Parathyroid adenoma (tissue), 2 donors: ENCODE data around the gene ANKRD18B.
A peak's percentile ranks its signal among the peaks of the same experiment; 100 is the strongest.
"Not testable (repeated sequence)": the region's sequence is repeated elsewhere in the genome, so short reads cannot be mapped to it uniquely, and the experiment has no call there.

Experiments used
- H2AFZ ChIP-seq: fragments of 300-600 bp; sonication (generic); one replicate; pipeline ENCODE4 v1.7.0; 2017; ENCODE audit warnings: antibody characterized with exemption, mild to moderate bottlenecking
- H3K27ac ChIP-seq: fragments of 300-600 bp; sonication (generic); one replicate; pipeline ENCODE4 v1.7.0; 2017
- H3K27me3 ChIP-seq: fragments of 300-600 bp; sonication (generic); one replicate; pipeline ENCODE4 v1.7.0; 2017; ENCODE audit warnings: low read length; ENCODE audit not compliant: control insufficient read depth, insufficient read depth
- H3K36me3 ChIP-seq: fragments of 300-600 bp; sonication (generic); one replicate; pipeline ENCODE4 v1.7.0; 2017; ENCODE audit warnings: low read length; ENCODE audit not compliant: control insufficient read depth, insufficient read depth
- H3K4me1 ChIP-seq: fragments of 300-600 bp; sonication (generic); one replicate; pipeline ENCODE4 v1.7.0; 2017; ENCODE audit warnings: control low read depth
- H3K4me2 ChIP-seq: fragments of 300-600 bp; sonication (generic); one replicate; pipeline ENCODE4 v1.7.0; 2017; ENCODE audit warnings: low read length
- H3K4me3 ChIP-seq: fragments of 300-600 bp; sonication (generic); one replicate; pipeline ENCODE4 v1.7.0; 2017; ENCODE audit warnings: low read depth, low read length
- H3K79me2 ChIP-seq: fragments of 300-600 bp; sonication (generic); one replicate; pipeline ENCODE4 v1.7.0; 2017; ENCODE audit warnings: control low read depth
- H3K9ac ChIP-seq: fragments of 300-600 bp; sonication (generic); one replicate; pipeline ENCODE4 v1.7.0; 2017; ENCODE audit warnings: mild to moderate bottlenecking
- H3K9me3 ChIP-seq: fragments of 300-600 bp; sonication (generic); one replicate; pipeline ENCODE4 v1.7.0; 2017; ENCODE audit warnings: low read length; ENCODE audit not compliant: control insufficient read depth
- CTCF ChIP-seq: fragments of 300-600 bp; sonication (generic); IDR thresholded peaks from one replicate; pipeline ENCODE4 v1.7.0; 2017; ENCODE audit warnings: antibody characterized with exemption, mild to moderate bottlenecking
- donor health status: primary hyperparathyroidism.

Gene ANKRD18B

GRCh38 chr9:33523397-33524305, at the start of gene ANKRD18B:
TSS of gene ANKRD18B (plus strand) at chr9:33524251. CDS start at chr9:33524490, 239 bp downstream.
- H3K27me3 ChIP-seq, H3K4me1 ChIP-seq, H3K79me2 ChIP-seq, H3K27ac ChIP-seq, H3K36me3 ChIP-seq, H3K9me3 ChIP-seq, H3K9ac ChIP-seq: not testable (repeated sequence)
- H3K4me3 ChIP-seq, result peak within 1 kb of the TSS; percentile 46
- H2AFZ ChIP-seq, result peak within 1 kb of the TSS; percentile 53
- H3K4me2 ChIP-seq, result peak within 1 kb of the TSS; percentile 76

GRCh38 chr9:33475357-33475756, 48.7 kb upstream of the ANKRD18B start:
- Histone ChIP-seq H3K9ac (no peak overlapping the region), H3K36me3 (no peaks in the 10 kb centered on the region), H3K4me1 (no peaks in the 10 kb centered on the region), H3K4me3 (no peak overlapping the region), H3K27ac (no peak overlapping the region), H3K9me3 (no peaks in the 10 kb centered on the region), H3K79me2 (peaks cover 2% of the 10 kb centered on the region), H3K4me2 (no peak overlapping the region), H3K27me3 (no peaks in the 10 kb centered on the region), H2AFZ (no peak overlapping the region)
- TF ChIP-seq CTCF, result no peak

GRCh38 chr9:33476503-33476902, 47.5 kb upstream of the ANKRD18B start:
- Histone ChIP-seq H3K9ac (no peak overlapping the region), H3K4me1 (no peaks in the 10 kb centered on the region), H2AFZ (no peak overlapping the region), H3K36me3 (no peaks in the 10 kb centered on the region), H3K79me2 (peaks cover 2% of the 10 kb centered on the region), H3K9me3 (no peaks in the 10 kb centered on the region), H3K4me3 (no peak overlapping the region), H3K27me3 (no peaks in the 10 kb centered on the region), H3K4me2 (no peak overlapping the region), H3K27ac (no peak overlapping the region)
- no peak for TF ChIP-seq CTCF

GRCh38 chr9:33480106-33480505, 43.9 kb upstream of the ANKRD18B start:
- Histone ChIP-seq H3K27me3 (no peaks in the 10 kb centered on the region), H3K4me1 (no peaks in the 10 kb centered on the region), H3K9me3 (no peaks in the 10 kb centered on the region), H3K4me3 (no peak overlapping the region), H3K36me3 (no peaks in the 10 kb centered on the region), H3K27ac (no peak overlapping the region), H2AFZ (no peak overlapping the region), H3K4me2 (no peak overlapping the region), H3K79me2 (no peaks in the 10 kb centered on the region), H3K9ac (no peak overlapping the region)
- no peak for TF ChIP-seq CTCF

- no peak overlapping the region for H3K4me2 ChIP-seq
- no peaks in the 10 kb centered on the region for H3K9me3 ChIP-seq
- no peaks in the 10 kb centered on the region for H3K79me2 ChIP-seq
- no peak overlapping the region for H3K27ac ChIP-seq
- H3K4me3 ChIP-seq, result no peak overlapping the region
- H2AFZ ChIP-seq, result no peak overlapping the region
- no peak for TF ChIP-seq CTCF
- H3K4me1 ChIP-seq, result no peaks in the 10 kb centered on the region
- no peaks in the 10 kb centered on the region for H3K36me3 ChIP-seq
- no peaks in the 10 kb centered on the region for H3K27me3 ChIP-seq
- H3K9ac ChIP-seq, result no peak overlapping the region
Measured at GRCh38 chr9:33480976-33481375, 43.1 kb upstream of the ANKRD18B start.

- H3K79me2 ChIP-seq, H3K4me3 ChIP-seq, H3K27me3 ChIP-seq, H2AFZ ChIP-seq, H3K9me3 ChIP-seq, H3K4me1 ChIP-seq, H3K4me2 ChIP-seq, H3K9ac ChIP-seq, H3K27ac ChIP-seq, H3K36me3 ChIP-seq: not testable (repeated sequence)
Measured at GRCh38 chr9:33485312-33485711, 38.7 kb upstream of the ANKRD18B start.
